OCI-LY3 (cell line): ENCODE measurements around the gene ATP1B1.

ENCODE experiments used
- CTCF ChIP-seq: fragments of 200-600, 300-600 bp; sonication (generic); IDR thresholded peaks from 2 replicates; pipeline ENCODE4 v1.5.1; 2014; ENCODE audit warnings: antibody characterized with exemption, low read length, low read depth
- EZH2phosphoT487 ChIP-seq: fragments of 200-600 bp; shearing (Covaris generic); IDR thresholded peaks from 2 replicates; pipeline ENCODE4 v1.6.1; 2018; ENCODE audit warnings: antibody characterized with exemption, mixed run types, low read depth

- TF ChIP-seq CTCF (no peak), EZH2phosphoT487 (no peak)
These were observed 4.4 kb downstream of the ATP1B1 start for GRCh38 chr1:169110689-169111447.
